Transverse colon (tissue), 4 donors: ENCODE data around the gene COL8A1. TPM values are rescaled to one million over a fixed set of nuclear protein-coding genes. Genes with fewer than 3 reads are reported as not detected.
A peak's percentile ranks its signal among the peaks of the same experiment; 100 is the strongest.

Experiments used
- DNase-seq: peaks from one replicate; pipeline ENCODE4 v3.0.0-alpha.2; 2019
- H3K27ac ChIP-seq, 4 donors: fragments of 200-600 bp; sonication (generic); 2 replicates each; pipeline ENCODE4 v1.5.1; 2016 to 2018; ENCODE audit warnings: inconsistent platforms in 4 of 4
- H3K27me3 ChIP-seq: fragments of 200-600 bp; sonication (generic); 2 replicates; pipeline ENCODE4 v1.5.1; 2017; ENCODE audit warnings: inconsistent platforms
- H3K36me3 ChIP-seq, 4 donors: fragments of 200-600 bp; sonication (generic); 2 replicates each; pipeline ENCODE4 v1.5.1; 2017 to 2019; ENCODE audit warnings: inconsistent platforms in 4 of 4
- H3K4me1 ChIP-seq, 4 donors: fragments of 200-600 bp; sonication (generic); 2 replicates each; pipeline ENCODE4 v1.5.1; 2017 to 2020; ENCODE audit warnings: inconsistent platforms in 4 of 4
- H3K4me3 ChIP-seq, 4 donors: fragments of 200-600 bp; sonication (generic); 1 replicate in 1 of 4; 2 replicates in 3 of 4; pipeline versions ENCODE4 v1.5.1 to v1.6.1; 2017 to 2019; ENCODE audit warnings: inconsistent platforms in 4 of 4
- H3K9me3 ChIP-seq, 2 donors: fragments of 200-600 bp; sonication (generic); 2 replicates each; pipeline ENCODE4 v1.5.1; 2017 to 2019; ENCODE audit warnings: inconsistent platforms in 2 of 2
- EP300 ChIP-seq: sonication (generic); formaldehyde crosslinking; IDR thresholded peaks from one replicate; pipeline ENCODE4 v1.6.1; 2017; ENCODE audit warnings: antibody characterized with exemption, low read depth
- POLR2A ChIP-seq: fragments of 450-650 bp; IDR thresholded peaks from one replicate; pipeline ENCODE4 v1.6.1; 2016; ENCODE audit warnings: antibody characterized with exemption, mild to moderate bottlenecking, moderate library complexity
- POLR2AphosphoS5 ChIP-seq, 3 donors: sonication (generic); formaldehyde crosslinking; IDR thresholded peaks; one replicate each; pipeline ENCODE4 v1.6.1; 2016; ENCODE audit warnings: antibody characterized with exemption in 3 of 3
- WGBS, 2 donors: methylation state at CpG; one replicate each; pipeline ENCODE4 v1.1.5; 2018; ENCODE audit warnings: low coverage in 1 of 2; 5-methylcytosine and 5-hydroxymethylcytosine counted together
- in situ Hi-C, 4 donors: fragments of 200-750 bp; cut with MboI; loops; one replicate each; pipeline versions ENCODE4 v1.15.0 to v1.15.1; 2017; ENCODE audit warnings: low sequenced_read_pairs in 3 of 4, low pct_ligation_motif_present in 1 of 4, low pct_unique_long_range_greater_than_20kb in 1 of 4
- intact Hi-C: fragments of 100-400 bp; cut with DNase I; formaldehyde crosslinking; loops from one replicate; pipeline ENCODE4 v1.15.1; 2023; ENCODE audit warnings: low total_unique reads
- total RNA-seq, 4 donors: library from RNA; depleted of rRNA; stranded (reverse); fragments of >200 nt; gene quantifications; one replicate each; pipeline ENCODE4 v1.1.0, GENCODE V29; 2016
- TF ChIP-seq, protein P1 (sequence below), 5 experiments: fragments of 200-600 bp in 3 of 5; fragments of 450-650 bp in 2 of 5; sonication (generic) in 3 of 5; IDR thresholded peaks; 1 replicate in 2 of 5; 2 replicates in 3 of 5; pipeline ENCODE4 v1.5.1; 2016 to 2017; ENCODE audit warnings: antibody characterized with exemption in 5 of 5, inconsistent platforms in 3 of 5, mild to moderate bottlenecking in 2 of 5, moderate library complexity in 1 of 5

The COL8A1 gene
- total RNA-seq, 4 donors from 2014 or later = 1.5 to 10.5 (median 3.7) TPM

- WGBS, 2 donors = 38 to 53% methylated on average over 6 of the region's 6 CpGs
- Histone ChIP-seq H3K9me3 (no peaks in the 10 kb centered on the region), H3K27me3 (no peaks in the 10 kb centered on the region), H3K27ac (peak overlapping the region; percentile 65 to 85 (median 78)), H3K36me3 (no peaks in the 10 kb centered on the region), H3K4me1 (peaks cover 13 to 47% (median 23%) of the 10 kb centered on the region in 4 donors), H3K4me3 (no peak overlapping the region)
- intact Hi-C loops (no loop called here), in situ Hi-C loops (loop anchor here in 3 of 4 donors (25.0 kb wide), 2 partner anchors 216 to 741 kb away; no protein-coding TSS in a partner anchor)
- peak in 2 of 3 donors; percentile 65 to 73 for TF ChIP-seq POLR2AphosphoS5 (IDR thresholded peaks at IDR 0.05)
- no peak for TF ChIP-seq EP300
- no peak for TF ChIP-seq POLR2A
- no peak for DNase-seq
Observed at GRCh38 chr3:99846477-99847160, 208.2 kb downstream of the COL8A1 start.

DNA sequence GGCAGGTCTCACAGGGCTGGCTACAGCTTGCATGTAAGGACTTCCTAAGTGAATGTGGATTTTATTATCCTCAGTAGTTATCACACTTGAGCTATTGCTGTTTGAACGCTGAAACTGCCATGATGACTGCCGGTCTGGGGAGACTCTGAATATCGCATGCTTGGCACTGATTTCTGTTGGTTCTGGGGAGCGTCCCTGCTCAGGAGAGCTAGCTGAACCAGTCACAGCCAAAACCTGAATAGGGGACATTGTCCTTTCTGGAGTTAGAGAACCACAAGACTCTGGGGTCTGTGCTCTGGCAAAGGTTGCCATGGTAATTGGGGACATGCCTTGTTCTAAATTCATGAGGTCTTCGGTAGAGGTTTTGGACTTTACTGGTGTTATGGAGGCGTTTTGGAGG lies 210.0 kb downstream of the COL8A1 start:
- Histone ChIP-seq H3K9me3 (no peaks in the 10 kb centered on the region), H3K4me3 (no peak overlapping the region), H3K36me3 (no peaks in the 10 kb centered on the region), H3K4me1 (peaks cover 7 to 45% (median 21%) of the 10 kb centered on the region in 4 donors), H3K27ac (peak overlapping the region; percentile 65 to 85 (median 78)), H3K27me3 (no peaks in the 10 kb centered on the region)
- DNase-seq = no peak
- intact Hi-C loops = no loop called here
- 79% methylated on average over 6 of the region's 6 CpGs; no CpG with 5 or more reads in 1 of the 2 donors for WGBS, 2 donors
- in situ Hi-C loops = loop anchor here in 3 of 4 donors (25.0 kb wide), 2 partner anchors 214 to 739 kb away; no protein-coding TSS in a partner anchor
- TF ChIP-seq EP300 = no peak
- no peak for TF ChIP-seq POLR2A
- no peak for TF ChIP-seq POLR2AphosphoS5 (IDR thresholded peaks at IDR 0.05)
- TF ChIP-seq, protein P1, sequence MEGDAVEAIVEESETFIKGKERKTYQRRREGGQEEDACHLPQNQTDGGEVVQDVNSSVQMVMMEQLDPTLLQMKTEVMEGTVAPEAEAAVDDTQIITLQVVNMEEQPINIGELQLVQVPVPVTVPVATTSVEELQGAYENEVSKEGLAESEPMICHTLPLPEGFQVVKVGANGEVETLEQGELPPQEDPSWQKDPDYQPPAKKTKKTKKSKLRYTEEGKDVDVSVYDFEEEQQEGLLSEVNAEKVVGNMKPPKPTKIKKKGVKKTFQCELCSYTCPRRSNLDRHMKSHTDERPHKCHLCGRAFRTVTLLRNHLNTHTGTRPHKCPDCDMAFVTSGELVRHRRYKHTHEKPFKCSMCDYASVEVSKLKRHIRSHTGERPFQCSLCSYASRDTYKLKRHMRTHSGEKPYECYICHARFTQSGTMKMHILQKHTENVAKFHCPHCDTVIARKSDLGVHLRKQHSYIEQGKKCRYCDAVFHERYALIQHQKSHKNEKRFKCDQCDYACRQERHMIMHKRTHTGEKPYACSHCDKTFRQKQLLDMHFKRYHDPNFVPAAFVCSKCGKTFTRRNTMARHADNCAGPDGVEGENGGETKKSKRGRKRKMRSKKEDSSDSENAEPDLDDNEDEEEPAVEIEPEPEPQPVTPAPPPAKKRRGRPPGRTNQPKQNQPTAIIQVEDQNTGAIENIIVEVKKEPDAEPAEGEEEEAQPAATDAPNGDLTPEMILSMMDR (IDR thresholded peaks at IDR 0.05) = no peak

Other genes with a start within 250 kb of the COL8A1 start
- gene CMSS1, start 179.3 kb downstream of the COL8A1 start, total RNA-seq = 10 to 100 TPM in 1 of 4 donors, 1 to 10 TPM in 3; 2.4 to 29.9 (median 5.2) TPM